MM.1S (cell line): Measurements from ENCODE around the gene HORMAD2.

ENCODE experiments used
- EZH2phosphoT487 ChIP-seq: fragments of 300-600 bp; sonication (generic); IDR thresholded peaks from 2 replicates; pipeline ENCODE4 v1.6.1; 2018; ENCODE audit warnings: antibody characterized with exemption, low read length
- TF ChIP-seq, protein P1 (sequence below): fragments of 300-600 bp; sonication (generic); IDR thresholded peaks from 2 replicates; pipeline ENCODE4 v1.5.1; 2016; ENCODE audit warnings: antibody characterized with exemption, low read length, mixed read lengths

DNA sequence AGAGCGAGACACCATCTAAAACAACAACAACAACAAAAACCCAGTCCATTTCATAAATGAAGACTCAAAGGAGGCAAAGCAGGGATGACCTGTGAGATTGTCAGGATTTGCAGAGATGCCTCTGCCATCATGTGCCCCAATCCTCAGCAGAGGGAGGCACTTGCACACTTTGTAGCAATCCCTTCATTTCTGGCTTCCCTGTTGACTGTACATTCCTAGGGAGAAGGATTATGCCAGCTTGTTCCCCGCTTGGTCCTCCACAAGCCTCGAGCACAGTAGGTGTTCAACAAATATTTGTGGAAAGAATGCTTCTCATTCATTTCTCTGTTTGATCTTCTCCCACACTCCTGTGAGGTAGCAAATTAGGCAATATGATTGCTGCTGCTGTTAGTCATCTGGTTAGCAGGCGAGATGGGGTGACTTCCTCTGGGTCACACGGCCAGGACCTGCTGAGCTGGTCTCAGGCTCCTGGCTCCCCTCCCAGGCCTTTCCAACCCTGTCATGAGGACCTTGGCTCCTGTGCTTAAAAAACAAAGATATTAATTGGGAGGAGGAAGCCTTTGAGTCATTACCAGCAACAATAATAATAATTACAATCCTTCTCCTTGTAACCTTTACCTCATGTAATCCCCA lies 132.2 kb downstream of the HORMAD2 start:
- TF ChIP-seq, protein P1, sequence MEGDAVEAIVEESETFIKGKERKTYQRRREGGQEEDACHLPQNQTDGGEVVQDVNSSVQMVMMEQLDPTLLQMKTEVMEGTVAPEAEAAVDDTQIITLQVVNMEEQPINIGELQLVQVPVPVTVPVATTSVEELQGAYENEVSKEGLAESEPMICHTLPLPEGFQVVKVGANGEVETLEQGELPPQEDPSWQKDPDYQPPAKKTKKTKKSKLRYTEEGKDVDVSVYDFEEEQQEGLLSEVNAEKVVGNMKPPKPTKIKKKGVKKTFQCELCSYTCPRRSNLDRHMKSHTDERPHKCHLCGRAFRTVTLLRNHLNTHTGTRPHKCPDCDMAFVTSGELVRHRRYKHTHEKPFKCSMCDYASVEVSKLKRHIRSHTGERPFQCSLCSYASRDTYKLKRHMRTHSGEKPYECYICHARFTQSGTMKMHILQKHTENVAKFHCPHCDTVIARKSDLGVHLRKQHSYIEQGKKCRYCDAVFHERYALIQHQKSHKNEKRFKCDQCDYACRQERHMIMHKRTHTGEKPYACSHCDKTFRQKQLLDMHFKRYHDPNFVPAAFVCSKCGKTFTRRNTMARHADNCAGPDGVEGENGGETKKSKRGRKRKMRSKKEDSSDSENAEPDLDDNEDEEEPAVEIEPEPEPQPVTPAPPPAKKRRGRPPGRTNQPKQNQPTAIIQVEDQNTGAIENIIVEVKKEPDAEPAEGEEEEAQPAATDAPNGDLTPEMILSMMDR: no peak
- TF ChIP-seq EZH2phosphoT487: no peak
